Common myeloid progenitor, CD34-positive (primary cell): ENCODE measurements around the gene CACNA2D3.

Source experiments
- CTCF ChIA-PET: fragments of 350-600 bp; sonication (Branson Sonifier 250); formaldehyde crosslinking; loops from one replicate; lab custom pipeline; 2021; ENCODE audit warnings: antibody characterized with exemption; lab: Charles Lee
- POLR2A ChIA-PET: fragments of 350-600 bp; sonication (Branson Sonifier 250); formaldehyde crosslinking; loops from one replicate; lab custom pipeline; 2021; ENCODE audit warnings: antibody characterized with exemption; lab: Charles Lee
- DNase-seq, 3 donors: peaks; one replicate each; pipeline versions ENCODE4 v3.0.0 to v3.0.0-alpha.2; 2013
- H3K27ac ChIP-seq, 2 experiments: 1 replicate in 1 of 2; 2 replicates in 1 of 2; pipeline ENCODE4 v1.7.0; 2013; ENCODE audit warnings: inconsistent platforms in 2 of 2, low read length in 2 of 2, mild to moderate bottlenecking in 2 of 2, low read depth in 1 of 2, moderate library complexity in 1 of 2; ENCODE audit not compliant: severe bottlenecking in 2 of 2, insufficient read depth in 1 of 2, poor library complexity in 1 of 2
- H3K27me3 ChIP-seq, 5 experiments: replicated peaks in 2 of 5; 1 replicate in 3 of 5; 2 replicates in 2 of 5; pipeline versions ENCODE4 v1.6.1 to v1.7.0; 2013; ENCODE audit warnings: low read length in 4 of 5, mild to moderate bottlenecking in 2 of 5, moderate library complexity in 2 of 5, inconsistent platforms in 1 of 5; ENCODE audit not compliant: insufficient read depth in 5 of 5, control insufficient read depth in 4 of 5
- H3K36me3 ChIP-seq, 4 experiments: 1 replicate in 2 of 4; 2 replicates in 2 of 4; pipeline versions ENCODE4 v1.6.1 to v1.7.0; 2013; ENCODE audit warnings: low read length in 3 of 4, control low read depth in 1 of 4, mild to moderate bottlenecking in 1 of 4; ENCODE audit not compliant: control insufficient read depth in 4 of 4, insufficient read depth in 4 of 4
- H3K4me1 ChIP-seq, 4 experiments: 1 replicate in 3 of 4; 2 replicates in 1 of 4; pipeline versions ENCODE4 v1.6.1 to v1.7.1; 2013; ENCODE audit warnings: low read length in 3 of 4, mild to moderate bottlenecking in 3 of 4, control low read depth in 1 of 4, inconsistent platforms in 1 of 4, moderate library complexity in 1 of 4; ENCODE audit not compliant: control insufficient read depth in 4 of 4, insufficient read depth in 4 of 4; ENCODE audit errors: control extremely low read depth in 1 of 4
- H3K4me3 ChIP-seq, 7 experiments: 1 replicate in 4 of 7; 2 replicates in 3 of 7; pipeline versions ENCODE4 v1.5.1 to v1.7.0; 2013; ENCODE audit warnings: mild to moderate bottlenecking in 7 of 7, low read length in 6 of 7, moderate library complexity in 6 of 7, inconsistent platforms in 2 of 7, low read depth in 2 of 7, control low read depth in 1 of 7; ENCODE audit not compliant: insufficient read depth in 4 of 7, control insufficient read depth in 1 of 7; ENCODE audit errors: extremely low read depth in 1 of 7
- H3K9me3 ChIP-seq, 5 experiments: 1 replicate in 4 of 5; 2 replicates in 1 of 5; pipeline versions ENCODE4 v1.6.1 to v1.7.1; 2013; ENCODE audit warnings: low read length in 4 of 5, mild to moderate bottlenecking in 2 of 5, inconsistent platforms in 1 of 5, low read depth in 1 of 5, moderate library complexity in 1 of 5; ENCODE audit not compliant: control insufficient read depth in 4 of 5, insufficient read depth in 2 of 5; ENCODE audit errors: control extremely low read depth in 1 of 5
- WGBS: methylation state at CpG from one replicate; pipeline ENCODE4 v1.1.5; 2013; ENCODE audit not compliant: insufficient coverage; 5-methylcytosine and 5-hydroxymethylcytosine counted together

Gene CACNA2D3

GRCh38 chr3:54659347-54659746, 537.0 kb downstream of the CACNA2D3 start:
- Histone ChIP-seq H3K27me3 (no peaks in the 10 kb centered on the region), H3K9me3 (no peaks in the 10 kb centered on the region), H3K27ac (no peak overlapping the region), H3K4me3 (no peak overlapping the region), H3K36me3 (no peaks in the 10 kb centered on the region), H3K4me1 (no peaks in the 10 kb centered on the region)
- no peak for DNase-seq
- ChIA-PET CTCF (no interaction called here), POLR2A (no interaction called here)
- 67% methylated on average over 1 of the region's 3 CpGs for WGBS

GRCh38 chr3:54660714-54661132, 538.4 kb downstream of the CACNA2D3 start:
- Histone ChIP-seq H3K36me3 (no peaks in the 10 kb centered on the region), H3K9me3 (no peaks in the 10 kb centered on the region), H3K27ac (no peak overlapping the region), H3K4me3 (no peak overlapping the region), H3K4me1 (no peaks in the 10 kb centered on the region), H3K27me3 (no peaks in the 10 kb centered on the region)
- ChIA-PET CTCF (no interaction called here), POLR2A (no interaction called here)
- WGBS, result 87% methylated on average over 7 of the region's 9 CpGs
- DNase-seq, result no peak

GRCh38 chr3:54661151-54661550, 538.8 kb downstream of the CACNA2D3 start:
- Histone ChIP-seq H3K4me1 (no peaks in the 10 kb centered on the region), H3K27me3 (no peaks in the 10 kb centered on the region), H3K9me3 (no peaks in the 10 kb centered on the region), H3K36me3 (no peaks in the 10 kb centered on the region), H3K27ac (no peak overlapping the region), H3K4me3 (no peak overlapping the region)
- POLR2A ChIA-PET, result no interaction called here
- 83% methylated on average over 1 of the region's 3 CpGs for WGBS
- CTCF ChIA-PET, result no interaction called here
- DNase-seq, result no peak

GRCh38 chr3:54663501-54664011, 541.2 kb downstream of the CACNA2D3 start:
- Histone ChIP-seq H3K27me3 (no peaks in the 10 kb centered on the region), H3K27ac (no peak overlapping the region), H3K9me3 (no peaks in the 10 kb centered on the region), H3K4me1 (no peaks in the 10 kb centered on the region), H3K4me3 (no peak overlapping the region), H3K36me3 (no peaks in the 10 kb centered on the region)
- WGBS, result 100% methylated on average over 2 of the region's 4 CpGs
- DNase-seq, result no peak
- POLR2A ChIA-PET, result no interaction called here
- CTCF ChIA-PET, result no interaction called here

GRCh38 chr3:54665016-54665600, 542.8 kb downstream of the CACNA2D3 start:
- Histone ChIP-seq H3K27me3 (peaks cover 0 to 5% (median 0%) of the 10 kb centered on the region in 5 experiments), H3K4me3 (no peak overlapping the region), H3K27ac (no peak overlapping the region), H3K4me1 (no peaks in the 10 kb centered on the region), H3K9me3 (no peaks in the 10 kb centered on the region), H3K36me3 (no peaks in the 10 kb centered on the region)
- 89% methylated on average over 4 of the region's 8 CpGs for WGBS
- CTCF ChIA-PET, result no interaction called here
- POLR2A ChIA-PET, result no interaction called here
- DNase-seq, result no peak

GRCh38 chr3:54668236-54668635, 545.9 kb downstream of the CACNA2D3 start:
- DNase-seq, result no peak
- Histone ChIP-seq H3K4me3 (no peak overlapping the region), H3K36me3 (no peaks in the 10 kb centered on the region), H3K27me3 (peaks cover 0 to 8% (median 0%) of the 10 kb centered on the region in 5 experiments), H3K9me3 (no peaks in the 10 kb centered on the region), H3K27ac (no peak overlapping the region), H3K4me1 (no peaks in the 10 kb centered on the region)
- 94% methylated on average over 2 of the region's 3 CpGs for WGBS
- CTCF ChIA-PET, result no interaction called here
- POLR2A ChIA-PET, result no interaction called here

GRCh38 chr3:54670201-54671000, 548.0 kb downstream of the CACNA2D3 start:
- no peak overlapping the region for H3K27ac ChIP-seq
- no peaks in the 10 kb centered on the region for H3K9me3 ChIP-seq
- POLR2A ChIA-PET, result no interaction called here
- no peak overlapping the region for H3K4me3 ChIP-seq
- H3K27me3 ChIP-seq, result peaks cover 0 to 8% (median 0%) of the 10 kb centered on the region in 5 experiments
- no peaks in the 10 kb centered on the region for H3K4me1 ChIP-seq
- WGBS, result 62% methylated on average over 7 of the region's 8 CpGs
- CTCF ChIA-PET, result no interaction called here
- no peak for DNase-seq
- H3K36me3 ChIP-seq, result no peaks in the 10 kb centered on the region
